ENCODE data around the gene RAB13. TPM values are rescaled to one million over a fixed set of nuclear protein-coding genes. Genes with fewer than 3 reads are reported as not detected.
"Not testable (repeated sequence)": the region's sequence is repeated elsewhere in the genome, so short reads cannot be mapped to it uniquely, and the experiment has no call there.

The RAB13 gene
- total RNA-seq: 10 to 100 TPM; 42.9 to 98.7 (median 54.2) TPM
- polyA plus RNA-seq: 100 to 1,000 TPM in 1 of 2 donors, 10 to 100 TPM in 1; 89.9 to 114 TPM
- long read RNA-seq, donor 1, transcript RAB13-201 (8 exons, 1,176 nt): major isoform, 35 of 37 reads
- long read RNA-seq, donor 1, partial matches to known transcripts: 0 of 37 reads
- long read RNA-seq, donor 1, other reads (novel, unspliced or antisense): 2 of 37 reads
- long read RNA-seq, donor 2, transcript RAB13-201 (8 exons, 1,176 nt): major isoform, 38 of 42 reads
- long read RNA-seq, donor 2, partial matches to known transcripts: 0 of 42 reads
- long read RNA-seq, donor 2, other reads (novel, unspliced or antisense): 4 of 42 reads
- long read RNA-seq, donor 3, transcript RAB13-201 (8 exons, 1,176 nt): major isoform, 14 of 16 reads
- long read RNA-seq, donor 3, partial matches to known transcripts: 0 of 16 reads
- long read RNA-seq, donor 3, other reads (novel, unspliced or antisense): 1 of 16 reads

- H3K27me3 ChIP-seq: no peaks in the 10 kb centered on the region
- no peak for TF ChIP-seq CTCF (IDR thresholded peaks at IDR 0.05)
- no peaks in the 10 kb centered on the region for H3K9me3 ChIP-seq
- 1% methylated on average over 25 to 32 of the region's 32 CpGs for WGBS, 2 donors
- ATAC-seq (peak; percentile 82 to 90 (median 86)), DNase-seq (peak; percentile 87 to 88)
- peaks cover 0 to 26% (median 0%) of the 10 kb centered on the region in 9 donors for H3K36me3 ChIP-seq
- peaks cover 8 to 46% (median 26%) of the 10 kb centered on the region in 9 donors for H3K4me1 ChIP-seq
- intact Hi-C loops (cut with DNase I): loop anchor here (1.0 to 10.0 kb wide), 10 partner anchors 189 to 479 kb away; partner anchors contain the start of genes NPR1 (in 9 of the 10) and ILF2 (in 3 of the 10)
- peak within 1 kb of the TSS; percentile 38 to 91 (median 88) for H3K27ac ChIP-seq
- peak within 1 kb of the TSS; percentile 53 to 74 (median 68) for H3K4me3 ChIP-seq
Measured at GRCh38 chr1:153985941-153986761, at the start of gene RAB13. TSS of gene RAB13 (minus strand) at chr1:153986339. CDS start at chr1:153986236, 103 bp downstream.

- 94 to 97% methylated on average over 1 of the region's 1 CpG for WGBS, 2 donors
- intact Hi-C loops (cut with DNase I); DNase-seq; ATAC-seq; H3K36me3 ChIP-seq; H3K4me3 ChIP-seq; H3K4me1 ChIP-seq; H3K27ac ChIP-seq; H3K27me3 ChIP-seq: not testable (repeated sequence)
- peaks cover 0 to 24% (median 11%) of the 10 kb centered on the region in 11 donors for H3K9me3 ChIP-seq
Measured at GRCh38 chr1:154033697-154034096, 47.6 kb upstream of the RAB13 start.

GRCh38 chr1:154019940-154020339 lies 33.8 kb upstream of the RAB13 start:
- Histone ChIP-seq H3K27ac (no peak overlapping the region), H3K27me3 (no peaks in the 10 kb centered on the region), H3K9me3 (no peaks in the 10 kb centered on the region), H3K36me3 (no peaks in the 10 kb centered on the region), H3K4me3 (no peak overlapping the region), H3K4me1 (no peaks in the 10 kb centered on the region)
- intact Hi-C loops (cut with DNase I): no loop called here
- WGBS, 2 donors: 84 to 95% methylated on average over 1 of the region's 1 CpG
- DNase-seq (no peak), ATAC-seq (no peak)
- TF ChIP-seq CTCF (IDR thresholded peaks at IDR 0.05): no peak

- ATAC-seq (no peak), DNase-seq (no peak)
- TF ChIP-seq CTCF (IDR thresholded peaks at IDR 0.05): no peak
- no peaks in the 10 kb centered on the region for H3K9me3 ChIP-seq
- H3K27me3 ChIP-seq: no peaks in the 10 kb centered on the region
- H3K36me3 ChIP-seq: no peaks in the 10 kb centered on the region
- H3K27ac ChIP-seq: no peak overlapping the region
- H3K4me3 ChIP-seq: no peak overlapping the region
- no peaks in the 10 kb centered on the region for H3K4me1 ChIP-seq
- intact Hi-C loops (cut with DNase I): no loop called here
- 81% methylated on average over 4 of the region's 4 CpGs for WGBS, 2 donors
Measured at GRCh38 chr1:154019269-154019668, 33.1 kb upstream of the RAB13 start.

Measured in heart right ventricle (tissue), 16 donors.